ENCODE measurements around the gene AFP. TPM values are rescaled to one million over a fixed set of nuclear protein-coding genes. Genes with fewer than 3 reads are reported as not detected.
A peak's percentile ranks its signal among the peaks of the same experiment; 100 is the strongest.

Gene AFP
- total and polyA plus RNA-seq, 9 of the 15 experiments (the other 6 are each of a cell fraction or from before 2014, with no cell fraction given): 0.47 to 6.2 (median 3.0) TPM

DNA sequence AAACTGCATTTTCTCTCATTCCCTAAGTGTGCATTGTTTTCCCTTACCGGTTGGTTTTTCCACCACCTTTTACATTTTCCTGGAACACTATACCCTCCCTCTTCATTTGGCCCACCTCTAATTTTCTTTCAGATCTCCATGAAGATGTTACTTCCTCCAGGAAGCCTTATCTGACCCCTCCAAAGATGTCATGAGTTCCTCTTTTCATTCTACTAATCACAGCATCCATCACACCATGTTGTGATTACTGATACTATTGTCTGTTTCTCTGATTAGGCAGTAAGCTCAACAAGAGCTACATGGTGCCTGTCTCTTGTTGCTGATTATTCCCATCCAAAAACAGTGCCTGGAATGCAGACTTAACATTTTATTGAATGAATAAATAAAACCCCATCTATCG, 2.9 kb upstream of the AFP start:
- Histone ChIP-seq H4K20me1 (replicated peaks; ENCODE audit: control insufficient read depth, insufficient read depth, low read length) (no peaks in the 10 kb centered on the region), H3K9ac (ENCODE audit: insufficient read depth in 1 of 2, low read depth in 2 of 2, low read length in 2 of 2) (no peak overlapping the region), H3K79me2 (ENCODE audit: control insufficient read depth, insufficient read depth, low read length) (no peaks in the 10 kb centered on the region), H3K36me3 (ENCODE audit: control insufficient read depth, insufficient read depth, low read length) (no peaks in the 10 kb centered on the region), H3K9me3 (replicated peaks; ENCODE audit: control insufficient read depth, insufficient read depth, low read depth, low read length) (no peaks in the 10 kb centered on the region), H2AFZ (ENCODE audit: low read depth, low read length) (no peak overlapping the region), H3K27ac (ENCODE audit: extremely low read depth, low read depth, low read length) (no peak overlapping the region), H3K4me3 (no peak overlapping the region), H3K9me1 (ENCODE audit: control insufficient read depth, insufficient read depth, low read length) (no peaks in the 10 kb centered on the region), H3K27me3 (ENCODE audit: control insufficient read depth in 2 of 2, insufficient read depth in 2 of 2, low read length in 2 of 2) (no peaks in the 10 kb centered on the region), H3K4me1 (replicated peaks in 1 of 2; ENCODE audit: control insufficient read depth in 2 of 2, insufficient read depth in 2 of 2, low read length in 2 of 2) (peaks cover 0 to 13% of the 10 kb centered on the region in 2 experiments; a peak in 2 of 5 replicates), H3K4me2 (ENCODE audit: insufficient read depth, low read length) (no peak overlapping the region)
- ATAC-seq: no peak
- 14% methylated on average over 2 of the region's 2 CpGs for WGBS (ENCODE audit: insufficient coverage, low coverage, missing lambda C conversion rate)
- FAIRE-seq: no peak
- POLR2A ChIA-PET: no interaction called here
- no TSS peak for BruUV-seq (replicated peaks)
- DNase-seq (ENCODE audit: extremely low read depth in 1 of 4, low spot score in 3 of 4): peak in 1 of 4 experiments; percentile 23
- in situ Hi-C loops (cut with MboI) (no loop called here), intact Hi-C loops (cut with micrococcal nuclease) (loop anchor here (5.0 kb wide), 1 partner anchor 91 kb away; no protein-coding TSS in a partner anchor)
- CTCF ChIA-PET (ENCODE audit: low intra/inter-chr PET ratio): no interaction called here
- TF ChIP-seq FOXM1 (IDR thresholded peaks at IDR 0.05; ENCODE audit: low read depth) (peak; percentile 38; the same call in 1 of the 2 replicates), FOXM1 (CRISPR knock-in tag; IDR thresholded peaks at IDR 0.05; ENCODE audit: low read depth) (no peak), JUND (IDR thresholded peaks at IDR 0.05; ENCODE audit: borderline replicate concordance, low read depth, low read length) (0 out of 2 replicates have a peak, but pooled peaks have one; percentile 15), JUND (tag; IDR thresholded peaks at IDR 0.05; ENCODE audit: borderline replicate concordance, low read depth, low read length) (no peak), ARID1B (IDR thresholded peaks at IDR 0.05) (peak; percentile 76), TEAD4 (IDR thresholded peaks at IDR 0.05; ENCODE audit: low read length) (peak; percentile 82; the same call in 1 of the 2 replicates), TEAD4 (CRISPR knock-in tag; IDR thresholded peaks at IDR 0.05; ENCODE audit: borderline replicate concordance) (no peak), ELK3 (CRISPR knock-in tag; IDR thresholded peaks at IDR 0.05) (no peak), PML (IDR thresholded peaks at IDR 0.05; ENCODE audit: low read length) (peak; percentile 47; the same call in 1 of the 2 replicates), CTBP1 (IDR thresholded peaks at IDR 0.05; ENCODE audit: borderline replicate concordance) (peak; percentile 80; the same call in 1 of the 2 replicates), KLF16 (IDR thresholded peaks at IDR 0.05) (peak; percentile 49; the same call in 1 of the 2 replicates), SMARCA4 (IDR thresholded peaks at IDR 0.05) (peak; percentile 66; the same call in 1 of the 2 replicates), MTA1 (IDR thresholded peaks at IDR 0.05; ENCODE audit: borderline replicate concordance) (peak; percentile 45; the same call in 1 of the 2 replicates), TAL1 (IDR thresholded peaks at IDR 0.05) (peak; percentile 52), CBFA2T3 (IDR thresholded peaks at IDR 0.05) (peak; percentile 73), TBP (optimal IDR thresholded peaks at IDR 0.05; ENCODE audit: low read depth, low read length) (no peak), KLF1 (tag; IDR thresholded peaks at IDR 0.05) (no peak), SOX6 (IDR thresholded peaks at IDR 0.05) (peak; percentile 95), SMARCE1 (IDR thresholded peaks at IDR 0.05) (peak; percentile 66; the same call in 1 of the 2 replicates), MECOM (CRISPR knock-in tag; IDR thresholded peaks at IDR 0.05) (peak; percentile 66; the same call in 1 of the 2 replicates), RBM34 (IDR thresholded peaks at IDR 0.05; ENCODE audit: borderline replicate concordance, insufficient read depth, low read length) (no peak), NCOR1 (IDR thresholded peaks at IDR 0.05) (peak; percentile 36; the same call in 1 of the 2 replicates), ZNF561 (CRISPR knock-in tag; conservative IDR thresholded peaks at IDR 0.05) (no peak)
- TF ChIP-seq, protein P1, sequence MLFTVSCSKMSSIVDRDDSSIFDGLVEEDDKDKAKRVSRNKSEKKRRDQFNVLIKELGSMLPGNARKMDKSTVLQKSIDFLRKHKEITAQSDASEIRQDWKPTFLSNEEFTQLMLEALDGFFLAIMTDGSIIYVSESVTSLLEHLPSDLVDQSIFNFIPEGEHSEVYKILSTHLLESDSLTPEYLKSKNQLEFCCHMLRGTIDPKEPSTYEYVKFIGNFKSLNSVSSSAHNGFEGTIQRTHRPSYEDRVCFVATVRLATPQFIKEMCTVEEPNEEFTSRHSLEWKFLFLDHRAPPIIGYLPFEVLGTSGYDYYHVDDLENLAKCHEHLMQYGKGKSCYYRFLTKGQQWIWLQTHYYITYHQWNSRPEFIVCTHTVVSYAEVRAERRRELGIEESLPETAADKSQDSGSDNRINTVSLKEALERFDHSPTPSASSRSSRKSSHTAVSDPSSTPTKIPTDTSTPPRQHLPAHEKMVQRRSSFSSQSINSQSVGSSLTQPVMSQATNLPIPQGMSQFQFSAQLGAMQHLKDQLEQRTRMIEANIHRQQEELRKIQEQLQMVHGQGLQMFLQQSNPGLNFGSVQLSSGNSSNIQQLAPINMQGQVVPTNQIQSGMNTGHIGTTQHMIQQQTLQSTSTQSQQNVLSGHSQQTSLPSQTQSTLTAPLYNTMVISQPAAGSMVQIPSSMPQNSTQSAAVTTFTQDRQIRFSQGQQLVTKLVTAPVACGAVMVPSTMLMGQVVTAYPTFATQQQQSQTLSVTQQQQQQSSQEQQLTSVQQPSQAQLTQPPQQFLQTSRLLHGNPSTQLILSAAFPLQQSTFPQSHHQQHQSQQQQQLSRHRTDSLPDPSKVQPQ (CRISPR knock-in tag; IDR thresholded peaks at IDR 0.05; ENCODE audit: borderline replicate concordance): no peak
